Endothelial cell of umbilical vein (primary cell): ENCODE measurements around the gene CA5A. TPM values are rescaled to one million over a fixed set of nuclear protein-coding genes. Genes with fewer than 3 reads are reported as not detected.

Experiments used
- BruUV-seq: library from RNA; stranded (reverse); fragments of 400-500 nt; replicated peaks from 2 replicates; lab custom pipeline; 2021; lab: Mats Ljungman, UMichigan
- CTCF ChIA-PET: fragments of 300-600, 350-600 bp; sonication (Branson Sonifier 250); formaldehyde crosslinking; loops from one replicate; lab custom pipeline; 2021; ENCODE audit warnings: antibody characterized with exemption, inconsistent platforms; lab: Charles Lee
- POLR2A ChIA-PET: fragments of 300-600, 350-600 bp; sonication (Branson Sonifier 250); formaldehyde crosslinking; loops from one replicate; lab custom pipeline; 2021; ENCODE audit warnings: antibody characterized with exemption, inconsistent platforms; lab: Charles Lee
- DNase-seq: peaks from one replicate; pipeline ENCODE4 v3.0.0-alpha.2; 2011; ENCODE audit warnings: low read depth, low spot score
- FAIRE-seq: peaks from 2 replicates; lab custom pipeline; 2011; peaks lifted over from hg19 to GRCh38; lab: Jason Lieb, UNC
- H2AFZ ChIP-seq: 2 replicates; pipeline ENCODE4 v1.6.0; 2012; ENCODE audit warnings: low read depth, low read length, control low read depth, inconsistent platforms
- H3K27ac ChIP-seq: 2 replicates; pipeline ENCODE4 v1.5.1; 2011; ENCODE audit warnings: low read depth, mild to moderate bottlenecking, control low read depth, low read length, moderate library complexity; ENCODE audit not compliant: insufficient read depth
- H3K27me3 ChIP-seq, 2 experiments: 2 replicates each; pipeline versions ENCODE4 v1.6.0 to v1.6.1; 2011; ENCODE audit warnings: low read length in 2 of 2, mixed read lengths in 1 of 2; ENCODE audit not compliant: control insufficient read depth in 2 of 2, insufficient read depth in 2 of 2
- H3K36me3 ChIP-seq, 2 experiments: 2 replicates in 1 of 2; 3 replicates in 1 of 2; pipeline ENCODE4 v1.5.1; 2011; ENCODE audit warnings: low read length in 2 of 2, mild to moderate bottlenecking in 1 of 2, moderate library complexity in 1 of 2; ENCODE audit not compliant: control insufficient read depth in 2 of 2, insufficient read depth in 2 of 2; ENCODE audit errors: extremely low read depth in 1 of 2
- H3K4me1 ChIP-seq: 3 replicates; pipeline ENCODE4 v1.5.1; 2011; ENCODE audit warnings: mild to moderate bottlenecking, low read length; ENCODE audit not compliant: control insufficient read depth, insufficient read depth; ENCODE audit errors: extremely low read depth
- H3K4me2 ChIP-seq: 2 replicates; pipeline ENCODE4 v1.6.1; 2011; ENCODE audit warnings: low read length, control low read depth, mixed read lengths; ENCODE audit not compliant: insufficient read depth
- H3K4me3 ChIP-seq, 3 experiments: fragments of 200-600 bp in 1 of 3; sonication (generic), shearing (Covaris generic) in 1 of 3; replicated peaks in 1 of 3; 2 replicates each; pipeline ENCODE4 v1.5.1; 2011 to 2016; ENCODE audit warnings: control low read depth in 3 of 3, low read length in 3 of 3, mild to moderate bottlenecking in 2 of 3, inconsistent platforms in 1 of 3, low read depth in 1 of 3, moderate library complexity in 1 of 3; ENCODE audit not compliant: insufficient read depth in 1 of 3
- H3K79me2 ChIP-seq: 2 replicates; pipeline ENCODE4 v1.6.0; 2012; ENCODE audit warnings: low read length, inconsistent platforms; ENCODE audit not compliant: control insufficient read depth, insufficient read depth
- H3K9ac ChIP-seq: replicated peaks from 2 replicates; pipeline ENCODE3; 2011; ENCODE audit warnings: low read length, control low read depth; ENCODE audit not compliant: insufficient read depth; ENCODE audit errors: extremely low read depth
- H3K9me1 ChIP-seq: replicated peaks from 3 replicates; pipeline ENCODE4 v1.6.0; 2011; ENCODE audit warnings: mild to moderate bottlenecking, low read length; ENCODE audit not compliant: control insufficient read depth, insufficient read depth; ENCODE audit errors: extremely low read depth
- H3K9me3 ChIP-seq: replicated peaks from 2 replicates; pipeline ENCODE4 v1.5.1; 2012; ENCODE audit warnings: low read length, inconsistent platforms; ENCODE audit not compliant: control insufficient read depth, insufficient read depth
- H4K20me1 ChIP-seq: replicated peaks from 2 replicates; pipeline ENCODE3; 2011; ENCODE audit warnings: mild to moderate bottlenecking, low read length; ENCODE audit not compliant: control insufficient read depth, insufficient read depth; ENCODE audit errors: extremely low read depth
- EZH2 ChIP-seq: IDR thresholded peaks from 2 replicates; pipeline ENCODE4 v1.6.1; 2012; ENCODE audit warnings: borderline replicate concordance, low read depth, mild to moderate bottlenecking, moderate library complexity, low read length, inconsistent platforms; ENCODE audit not compliant: severe bottlenecking
- FOS ChIP-seq: IDR thresholded peaks from 2 replicates; pipeline ENCODE4 v1.6.1; 2011; ENCODE audit warnings: mild to moderate bottlenecking, low read length, moderate library complexity, borderline replicate concordance; ENCODE audit not compliant: insufficient read depth
- GATA2 ChIP-seq: IDR thresholded peaks from 2 replicates; pipeline ENCODE4 v1.7.0; 2011; ENCODE audit warnings: low read depth, mild to moderate bottlenecking, moderate library complexity, mixed read lengths, low read length; ENCODE audit not compliant: insufficient read length, insufficient read depth
- JUN ChIP-seq: IDR thresholded peaks from 2 replicates; pipeline ENCODE4 v1.6.1; 2011; ENCODE audit warnings: borderline replicate concordance, low read depth; ENCODE audit not compliant: insufficient read length, insufficient read depth
- MAX ChIP-seq: IDR thresholded peaks from 2 replicates; pipeline ENCODE4 v1.6.1; 2011; ENCODE audit not compliant: insufficient read depth, insufficient read length
- MYC ChIP-seq: IDR thresholded peaks from one replicate; pipeline ENCODE4 v1.6.1; 2011; ENCODE audit warnings: mild to moderate bottlenecking, low read depth, low read length
- POLR2A ChIP-seq: IDR thresholded peaks from 2 replicates; pipeline ENCODE4 v1.6.1; 2012; ENCODE audit warnings: low read depth, mild to moderate bottlenecking, control low read depth, low read length
- POLR2AphosphoS5 ChIP-seq: IDR thresholded peaks from 2 replicates; pipeline ENCODE4 v1.6.1; 2012; ENCODE audit warnings: low read depth, mild to moderate bottlenecking, control low read depth, low read length, moderate library complexity; ENCODE audit not compliant: insufficient read depth
- dilution Hi-C: fragments of 300-500 bp; cut with MboI; formaldehyde crosslinking; loops from one replicate; pipeline ENCODE4 v1.15.0; 2019; ENCODE audit warnings: low sequenced_read_pairs; ENCODE audit not compliant: extremely low pct_ligation_motif_present
- intact Hi-C: fragments of 100-400 bp; cut with micrococcal nuclease; formaldehyde crosslinking; loops from one replicate; pipeline ENCODE4 v1.10.0; 2022
- polyA plus RNA-seq, 4 experiments: library from polyadenylated mRNA; depleted of rRNA in 3 of 4; stranded (reverse) in 3 of 4; unstranded in 1 of 4; fragments of >200 nt; gene quantifications; 2 replicates each; pipeline versions ENCODE4 v1.2.1 to v1.2.3, GENCODE V29; 2011 to 2012; ENCODE audit warnings: missing spikeins in 1 of 4
- total RNA-seq: library from RNA; stranded (reverse); gene quantifications from 2 replicates; pipeline ENCODE4 v1.2.3, GENCODE V29; 2021
- TF ChIP-seq, protein P1 (sequence below), 2 donors: IDR thresholded peaks; 1 replicate in 1 of 2; 2 replicates in 1 of 2; pipeline ENCODE4 v1.5.1; 2011; ENCODE audit warnings: low read length in 2 of 2, mild to moderate bottlenecking in 2 of 2, moderate library complexity in 2 of 2, control low read depth in 1 of 2, inconsistent platforms in 1 of 2, low read depth in 1 of 2; ENCODE audit not compliant: insufficient read depth in 1 of 2; ENCODE audit errors: extremely low read depth in 1 of 2

The CA5A gene
- total and polyA plus RNA-seq, 2 donors (not counting 3 experiments of a cell fraction or from before 2014, with no cell fraction given): not detected

- ChIA-PET POLR2A (no interaction called here), CTCF (interaction anchor here (1.2 to 10.5 kb wide), 2 partner anchors 11 to 63 kb away, joined by 3 to 177 read pairs; no protein-coding TSS in a partner anchor)
- H3K27me3 ChIP-seq: no peaks in the 10 kb centered on the region
- peaks cover 16% of the 10 kb centered on the region for H3K4me1 ChIP-seq
- H3K4me2 ChIP-seq: no peak overlapping the region
- H3K9ac ChIP-seq: no peak overlapping the region
- FAIRE-seq: no peak
- BruUV-seq: no TSS peak
- TF ChIP-seq MAX (no peak), FOS (no peak), POLR2AphosphoS5 (no peak), GATA2 (no peak), POLR2A (no peak), MYC (no peak), EZH2 (no peak), JUN (no peak)
- TF ChIP-seq, protein P1, sequence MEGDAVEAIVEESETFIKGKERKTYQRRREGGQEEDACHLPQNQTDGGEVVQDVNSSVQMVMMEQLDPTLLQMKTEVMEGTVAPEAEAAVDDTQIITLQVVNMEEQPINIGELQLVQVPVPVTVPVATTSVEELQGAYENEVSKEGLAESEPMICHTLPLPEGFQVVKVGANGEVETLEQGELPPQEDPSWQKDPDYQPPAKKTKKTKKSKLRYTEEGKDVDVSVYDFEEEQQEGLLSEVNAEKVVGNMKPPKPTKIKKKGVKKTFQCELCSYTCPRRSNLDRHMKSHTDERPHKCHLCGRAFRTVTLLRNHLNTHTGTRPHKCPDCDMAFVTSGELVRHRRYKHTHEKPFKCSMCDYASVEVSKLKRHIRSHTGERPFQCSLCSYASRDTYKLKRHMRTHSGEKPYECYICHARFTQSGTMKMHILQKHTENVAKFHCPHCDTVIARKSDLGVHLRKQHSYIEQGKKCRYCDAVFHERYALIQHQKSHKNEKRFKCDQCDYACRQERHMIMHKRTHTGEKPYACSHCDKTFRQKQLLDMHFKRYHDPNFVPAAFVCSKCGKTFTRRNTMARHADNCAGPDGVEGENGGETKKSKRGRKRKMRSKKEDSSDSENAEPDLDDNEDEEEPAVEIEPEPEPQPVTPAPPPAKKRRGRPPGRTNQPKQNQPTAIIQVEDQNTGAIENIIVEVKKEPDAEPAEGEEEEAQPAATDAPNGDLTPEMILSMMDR (IDR thresholded peaks at IDR 0.05; ENCODE audit: extremely low read depth in 1 of 2, insufficient read depth in 1 of 2, low read depth in 1 of 2, low read length in 2 of 2): no peak
- no peaks in the 10 kb centered on the region for H3K9me1 ChIP-seq
- H3K79me2 ChIP-seq: peaks cover 48% of the 10 kb centered on the region
- intact Hi-C loops: no loop called here
- no peaks in the 10 kb centered on the region for H3K36me3 ChIP-seq
- no peak overlapping the region for H3K4me3 ChIP-seq
- no peak overlapping the region for H3K27ac ChIP-seq
- no peaks in the 10 kb centered on the region for H3K9me3 ChIP-seq
- dilution Hi-C loops: no loop called here
- no peaks in the 10 kb centered on the region for H4K20me1 ChIP-seq
- no peak overlapping the region for H2AFZ ChIP-seq
- DNase-seq: no peak
These were observed 94.0 kb downstream of the CA5A start for GRCh38 chr16:87842209-87842869.
